Measurements from ENCODE around the gene PRPF6. TPM values are rescaled to one million over a fixed set of nuclear protein-coding genes. Genes with fewer than 3 reads are reported as not detected.

PRPF6 gene
- total and polyA plus RNA-seq, 2 of the 13 experiments (the other 11 are each of a cell fraction or from before 2014, with no cell fraction given), result 63.7 to 101 TPM

DNA sequence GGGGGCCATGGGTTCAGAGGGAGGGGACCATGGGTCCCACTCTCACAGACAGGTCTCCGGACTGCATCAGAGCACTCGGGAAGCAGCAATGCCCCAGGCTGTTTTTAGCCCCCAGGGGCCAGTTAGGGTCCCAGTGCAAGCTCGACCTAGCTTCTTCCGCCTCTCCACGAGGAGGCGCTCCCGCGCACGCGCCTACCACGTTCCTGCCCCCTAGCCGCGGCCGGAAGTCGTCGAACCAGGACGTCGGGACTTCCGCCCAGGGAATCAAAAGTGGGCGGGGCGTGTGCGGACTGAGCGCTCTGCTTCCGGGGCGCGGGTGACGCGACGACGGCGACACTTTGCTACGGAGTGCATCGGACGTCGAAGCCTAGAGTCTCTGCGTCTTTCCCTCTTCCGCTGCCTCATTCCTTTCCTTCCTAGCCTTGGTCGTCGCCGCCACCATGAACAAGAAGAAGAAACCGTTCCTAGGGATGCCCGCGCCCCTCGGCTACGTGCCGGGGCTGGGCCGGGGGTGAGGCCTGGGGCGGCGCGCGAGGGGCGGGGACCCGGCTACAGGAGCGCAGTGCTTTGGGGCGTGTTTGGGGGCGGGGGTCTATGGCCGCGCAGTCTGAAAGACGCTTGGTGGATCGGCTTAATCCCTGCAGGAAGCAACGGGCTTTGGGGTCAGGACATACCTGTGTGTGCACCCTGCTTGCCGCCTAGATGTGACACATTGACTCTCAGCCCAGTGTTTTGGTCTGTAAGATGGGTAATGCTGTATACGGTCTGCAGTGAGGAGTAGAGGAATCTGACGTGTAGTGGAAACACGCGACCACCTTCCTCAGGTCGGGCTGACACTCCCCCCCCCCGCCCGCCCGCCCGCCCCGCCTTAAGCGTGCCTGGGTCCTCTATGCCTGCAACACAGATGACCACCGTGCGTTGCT lies at the start of gene PRPF6 (continued):
- TF ChIP-seq ZNF142 (CRISPR knock-in tag; IDR thresholded peaks at IDR 0.05) (no peak), ZNF850 (CRISPR knock-in tag; conservative IDR thresholded peaks at IDR 0.05) (peak; percentile 88), ZNF550 (CRISPR knock-in tag; IDR thresholded peaks at IDR 0.05; ENCODE audit: borderline replicate concordance) (no peak), EZH2 (conservative IDR thresholded peaks at IDR 0.05; ENCODE audit: low read depth, low read length) (no peak), HDAC2 (CRISPR knock-in tag; IDR thresholded peaks at IDR 0.05) (peak; percentile 98), ZNF878 (CRISPR knock-in tag; IDR thresholded peaks at IDR 0.05) (peak; percentile 45; the same call in 1 of the 2 replicates), MAFF (IDR thresholded peaks at IDR 0.05; ENCODE audit: low read depth, low read length) (0 out of 2 replicates have a peak, but pooled peaks have one; percentile 2), ZNF556 (CRISPR knock-in tag; IDR thresholded peaks at IDR 0.05; ENCODE audit: borderline replicate concordance) (peak; percentile 97), HMGA1 (CRISPR knock-in tag; conservative IDR thresholded peaks at IDR 0.05) (no peak), ZBTB44 (CRISPR knock-in tag; IDR thresholded peaks at IDR 0.05) (peak; percentile 92; the same call in 1 of the 2 replicates), SMYD3 (CRISPR knock-in tag; IDR thresholded peaks at IDR 0.05) (no peak), SP4 (CRISPR knock-in tag; IDR thresholded peaks at IDR 0.05) (peak; percentile 100), ZFP36 (IDR thresholded peaks at IDR 0.05; ENCODE audit: borderline replicate concordance, low read depth, low read length, partially characterized antibody) (peak; percentile 3), RBM39 (IDR thresholded peaks at IDR 0.05; ENCODE audit: low read depth, low read length, poor library complexity, severe bottlenecking) (peak; percentile 99), ZNF777 (CRISPR knock-in tag; IDR thresholded peaks at IDR 0.05) (peak; percentile 95), CEBPG (CRISPR knock-in tag; IDR thresholded peaks at IDR 0.05) (peak; percentile 60), PHF21A (CRISPR knock-in tag; IDR thresholded peaks at IDR 0.05) (peak; percentile 97), ZNF101 (CRISPR knock-in tag; IDR thresholded peaks at IDR 0.05; ENCODE audit: borderline replicate concordance, low read depth) (no peak)
- TF ChIP-seq, protein P1, sequence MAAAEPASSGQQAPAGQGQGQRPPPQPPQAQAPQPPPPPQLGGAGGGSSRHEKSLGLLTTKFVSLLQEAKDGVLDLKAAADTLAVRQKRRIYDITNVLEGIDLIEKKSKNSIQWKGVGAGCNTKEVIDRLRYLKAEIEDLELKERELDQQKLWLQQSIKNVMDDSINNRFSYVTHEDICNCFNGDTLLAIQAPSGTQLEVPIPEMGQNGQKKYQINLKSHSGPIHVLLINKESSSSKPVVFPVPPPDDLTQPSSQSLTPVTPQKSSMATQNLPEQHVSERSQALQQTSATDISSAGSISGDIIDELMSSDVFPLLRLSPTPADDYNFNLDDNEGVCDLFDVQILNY (CRISPR knock-in tag; conservative IDR thresholded peaks at IDR 0.05), result peak; percentile 78
- TF ChIP-seq, protein P2, sequence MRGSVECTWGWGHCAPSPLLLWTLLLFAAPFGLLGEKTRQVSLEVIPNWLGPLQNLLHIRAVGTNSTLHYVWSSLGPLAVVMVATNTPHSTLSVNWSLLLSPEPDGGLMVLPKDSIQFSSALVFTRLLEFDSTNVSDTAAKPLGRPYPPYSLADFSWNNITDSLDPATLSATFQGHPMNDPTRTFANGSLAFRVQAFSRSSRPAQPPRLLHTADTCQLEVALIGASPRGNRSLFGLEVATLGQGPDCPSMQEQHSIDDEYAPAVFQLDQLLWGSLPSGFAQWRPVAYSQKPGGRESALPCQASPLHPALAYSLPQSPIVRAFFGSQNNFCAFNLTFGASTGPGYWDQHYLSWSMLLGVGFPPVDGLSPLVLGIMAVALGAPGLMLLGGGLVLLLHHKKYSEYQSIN (CRISPR knock-in tag; IDR thresholded peaks at IDR 0.05; ENCODE audit: borderline replicate concordance), result no peak; the same call in 1 of the 2 replicates

Data from HepG2 (cell line).